ENCODE data around the gene CASP6.

CASP6 gene

GRCh38 chr4:109728385-109728784 is 25.1 kb upstream of the CASP6 start:
- DNase-seq (ENCODE audit: low read depth, low spot score): no peak
- no peaks in the 10 kb centered on the region for H3K36me3 ChIP-seq (ENCODE audit: insufficient read depth, low read length)
- TF ChIP-seq POLR2AphosphoS5 (IDR thresholded peaks at IDR 0.05; ENCODE audit: borderline replicate concordance, low read depth, low read length): no peak
- TF ChIP-seq FOXP2 (optimal IDR thresholded peaks at IDR 0.05; ENCODE audit: control extremely low read depth, extremely low read length, insufficient read depth): no peak
- TF ChIP-seq EZH2 (IDR thresholded peaks at IDR 0.05): no peak

GRCh38 chr4:109723110-109723509 is 19.9 kb upstream of the CASP6 start:
- no peak for DNase-seq (ENCODE audit: low read depth, low spot score)

More at GRCh38 chr4:109728385-109728784, 25.1 kb upstream of the CASP6 start:
- peak overlapping the region; percentile 76 for H3K9ac ChIP-seq (ENCODE audit: insufficient read length)
- no peaks in the 10 kb centered on the region for H3K9me3 ChIP-seq (ENCODE audit: low read depth, low read length)
- peak overlapping the region; percentile 92 for H3K4me3 ChIP-seq
- no peak overlapping the region for H3K27ac ChIP-seq

GRCh38 chr4:109722357-109722756 is 19.1 kb upstream of the CASP6 start:
- H3K36me3 ChIP-seq (ENCODE audit: insufficient read depth, low read length): peaks cover 8% of the 10 kb centered on the region
- TF ChIP-seq EZH2 (IDR thresholded peaks at IDR 0.05): no peak
- no peak for TF ChIP-seq FOXP2 (optimal IDR thresholded peaks at IDR 0.05; ENCODE audit: control extremely low read depth, extremely low read length, insufficient read depth)
- TF ChIP-seq POLR2AphosphoS5 (IDR thresholded peaks at IDR 0.05; ENCODE audit: borderline replicate concordance, low read depth, low read length): no peak
- no peaks in the 10 kb centered on the region; the same call in 1 of the 2 replicates for H3K9me3 ChIP-seq (ENCODE audit: low read depth, low read length)
- H3K27ac ChIP-seq: no peak overlapping the region
- DNase-seq (ENCODE audit: low read depth, low spot score): no peak
- no peak overlapping the region for H3K9ac ChIP-seq (ENCODE audit: insufficient read length)
- H3K4me3 ChIP-seq: no peak overlapping the region

More at GRCh38 chr4:109723110-109723509, 19.9 kb upstream of the CASP6 start:
- Histone ChIP-seq H3K9me3 (ENCODE audit: low read depth, low read length) (no peaks in the 10 kb centered on the region; the same call in 1 of the 2 replicates), H3K27ac (no peak overlapping the region), H3K36me3 (ENCODE audit: insufficient read depth, low read length) (peaks cover 3% of the 10 kb centered on the region; the same call in 1 of the 2 replicates), H3K4me3 (no peak overlapping the region), H3K9ac (ENCODE audit: insufficient read length) (no peak overlapping the region)
- no peak for TF ChIP-seq POLR2AphosphoS5 (IDR thresholded peaks at IDR 0.05; ENCODE audit: borderline replicate concordance, low read depth, low read length)
- TF ChIP-seq EZH2 (IDR thresholded peaks at IDR 0.05): no peak
- TF ChIP-seq FOXP2 (optimal IDR thresholded peaks at IDR 0.05; ENCODE audit: control extremely low read depth, extremely low read length, insufficient read depth): no peak

GRCh38 chr4:109721033-109721432 is 17.8 kb upstream of the CASP6 start:
- Histone ChIP-seq H3K27ac (no peak overlapping the region), H3K9me3 (ENCODE audit: low read depth, low read length) (no peaks in the 10 kb centered on the region; the same call in 1 of the 2 replicates), H3K4me3 (no peak overlapping the region), H3K36me3 (ENCODE audit: insufficient read depth, low read length) (peaks cover 21% of the 10 kb centered on the region), H3K9ac (ENCODE audit: insufficient read length) (no peak overlapping the region)
- TF ChIP-seq POLR2AphosphoS5 (IDR thresholded peaks at IDR 0.05; ENCODE audit: borderline replicate concordance, low read depth, low read length): no peak
- TF ChIP-seq EZH2 (IDR thresholded peaks at IDR 0.05): no peak
- no peak for TF ChIP-seq FOXP2 (optimal IDR thresholded peaks at IDR 0.05; ENCODE audit: control extremely low read depth, extremely low read length, insufficient read depth)
- DNase-seq (ENCODE audit: low read depth, low spot score): no peak

- no peak overlapping the region for H3K4me3 ChIP-seq
- DNase-seq (ENCODE audit: low read depth, low spot score): no peak
- no peak overlapping the region for H3K9ac ChIP-seq (ENCODE audit: insufficient read length)
- H3K36me3 ChIP-seq (ENCODE audit: insufficient read depth, low read length): peaks cover 23% of the 10 kb centered on the region
- H3K9me3 ChIP-seq (ENCODE audit: low read depth, low read length): no peaks in the 10 kb centered on the region; the same call in 1 of the 2 replicates
- no peak overlapping the region for H3K27ac ChIP-seq
- TF ChIP-seq EZH2 (IDR thresholded peaks at IDR 0.05): no peak
- no peak for TF ChIP-seq FOXP2 (optimal IDR thresholded peaks at IDR 0.05; ENCODE audit: control extremely low read depth, extremely low read length, insufficient read depth)
- no peak for TF ChIP-seq POLR2AphosphoS5 (IDR thresholded peaks at IDR 0.05; ENCODE audit: borderline replicate concordance, low read depth, low read length)
These were observed 16.4 kb upstream of the CASP6 start for GRCh38 chr4:109719604-109720003.

- Histone ChIP-seq H3K9me3 (ENCODE audit: low read depth, low read length) (no peaks in the 10 kb centered on the region; the same call in 1 of the 2 replicates), H3K4me3 (no peak overlapping the region), H3K36me3 (ENCODE audit: insufficient read depth, low read length) (peaks cover 31% of the 10 kb centered on the region), H3K9ac (ENCODE audit: insufficient read length) (no peak overlapping the region), H3K27ac (no peak overlapping the region)
- no peak for DNase-seq (ENCODE audit: low read depth, low spot score)
- TF ChIP-seq FOXP2 (optimal IDR thresholded peaks at IDR 0.05; ENCODE audit: control extremely low read depth, extremely low read length, insufficient read depth) (no peak), EZH2 (IDR thresholded peaks at IDR 0.05) (no peak), POLR2AphosphoS5 (IDR thresholded peaks at IDR 0.05; ENCODE audit: borderline replicate concordance, low read depth, low read length) (no peak)
These were observed 15.5 kb upstream of the CASP6 start for GRCh38 chr4:109718759-109719158.

- TF ChIP-seq POLR2AphosphoS5 (IDR thresholded peaks at IDR 0.05; ENCODE audit: borderline replicate concordance, low read depth, low read length) (no peak), EZH2 (IDR thresholded peaks at IDR 0.05) (no peak), FOXP2 (optimal IDR thresholded peaks at IDR 0.05; ENCODE audit: control extremely low read depth, extremely low read length, insufficient read depth) (no peak)
- Histone ChIP-seq H3K36me3 (ENCODE audit: insufficient read depth, low read length) (peaks cover 38% of the 10 kb centered on the region), H3K27ac (no peak overlapping the region), H3K9me3 (ENCODE audit: low read depth, low read length) (no peaks in the 10 kb centered on the region), H3K4me3 (0 out of 2 replicates have a peak overlapping the region, but pooled peaks have one; percentile 11), H3K9ac (ENCODE audit: insufficient read length) (no peak overlapping the region)
- DNase-seq (ENCODE audit: low read depth, low spot score): no peak
These were observed 10.3 kb upstream of the CASP6 start for GRCh38 chr4:109713500-109713899.

- no peak overlapping the region for H3K9ac ChIP-seq (ENCODE audit: insufficient read length)
- TF ChIP-seq FOXP2 (optimal IDR thresholded peaks at IDR 0.05; ENCODE audit: control extremely low read depth, extremely low read length, insufficient read depth) (no peak), POLR2AphosphoS5 (IDR thresholded peaks at IDR 0.05; ENCODE audit: borderline replicate concordance, low read depth, low read length) (no peak), EZH2 (IDR thresholded peaks at IDR 0.05) (no peak)
- DNase-seq (ENCODE audit: low read depth, low spot score): no peak
- no peaks in the 10 kb centered on the region for H3K9me3 ChIP-seq (ENCODE audit: low read depth, low read length)
- H3K36me3 ChIP-seq (ENCODE audit: insufficient read depth, low read length): peaks cover 13% of the 10 kb centered on the region
- no peak overlapping the region for H3K4me3 ChIP-seq
- no peak overlapping the region for H3K27ac ChIP-seq
These were observed 5.7 kb upstream of the CASP6 start for GRCh38 chr4:109708990-109709389.

GRCh38 chr4:109708435-109708834 is 5.2 kb upstream of the CASP6 start:
- Histone ChIP-seq H3K9ac (ENCODE audit: insufficient read length) (no peak overlapping the region), H3K27ac (no peak overlapping the region)
- no peak for DNase-seq (ENCODE audit: low read depth, low spot score)

More at GRCh38 chr4:109708435-109708834, 5.2 kb upstream of the CASP6 start:
- no peak overlapping the region for H3K4me3 ChIP-seq
- H3K36me3 ChIP-seq (ENCODE audit: insufficient read depth, low read length): peaks cover 10% of the 10 kb centered on the region
- TF ChIP-seq EZH2 (IDR thresholded peaks at IDR 0.05) (no peak), POLR2AphosphoS5 (IDR thresholded peaks at IDR 0.05; ENCODE audit: borderline replicate concordance, low read depth, low read length) (no peak), FOXP2 (optimal IDR thresholded peaks at IDR 0.05; ENCODE audit: control extremely low read depth, extremely low read length, insufficient read depth) (no peak)
- H3K9me3 ChIP-seq (ENCODE audit: low read depth, low read length): no peaks in the 10 kb centered on the region

All from SK-N-MC (cell line).